Activated CD8-positive, alpha-beta T cell treated with anti-CD3 and anti-CD28 coated beads, Interleukin-2, amount 10 ng/mL, durations not matched to agents 7 days and 5 days (primary cell): ENCODE results near the gene SCAF1. TPM values are rescaled to one million over a fixed set of nuclear protein-coding genes. Genes with fewer than 3 reads are reported as not detected.

ENCODE experiments used
- microRNA-seq: library from miRNA; unstranded; fragments of <30 nt; microRNA quantifications from one replicate; pipeline ENCODE4 v1.2.0, GENCODE V29; 2022
- total RNA-seq, 2 experiments: library from RNA; stranded (reverse); gene quantifications; one replicate each; pipeline ENCODE4 v1.2.3, GENCODE V29; 2021

The SCAF1 gene
- total RNA-seq, 2 experiments from 2014 or later, result 61.0 to 64.1 TPM

Small RNA genes lying within 50 kb of the gene (microRNA-seq; reads per million reads assigned to microRNA genes)
- gene MIR5088, result not detected

Other genes with a start within 250 kb of the SCAF1 start
- gene PTH2, start 218.8 kb upstream of the SCAF1 start, total RNA-seq, result not detected
- not detected for gene GFY, start 216.8 kb upstream of the SCAF1 start, total RNA-seq
- gene SLC17A7, start 200.7 kb upstream of the SCAF1 start, total RNA-seq, result under 1 TPM in 1 of 2 experiments, not detected in 1; 0.16 TPM
- gene PIH1D1, start 190.4 kb upstream of the SCAF1 start, total RNA-seq, result 100 to 1,000 TPM; 128 to 129 TPM
- gene ALDH16A1, start 189.0 kb upstream of the SCAF1 start, total RNA-seq, result 10 to 100 TPM; 36.6 to 37.5 TPM
- 100 to 1,000 TPM; 280 to 297 TPM for gene FLT3LG, start 168.0 kb upstream of the SCAF1 start, total RNA-seq
- gene RPL13A, start 154.6 kb upstream of the SCAF1 start, total RNA-seq, result 1,000 to 10,000 TPM; 1,992 to 2,019 TPM
- 1,000 to 10,000 TPM; 2,117 to 2,361 TPM for gene RPS11, start 145.8 kb upstream of the SCAF1 start, total RNA-seq
- gene FCGRT, start 129.5 kb upstream of the SCAF1 start, total RNA-seq, result 1 to 10 TPM; 7.5 to 8.4 TPM
- gene RCN3, start 114.2 kb upstream of the SCAF1 start, total RNA-seq, result 1 to 10 TPM; 1.9 to 2.8 TPM
- gene NOSIP, start 61.7 kb upstream of the SCAF1 start, total RNA-seq, result 100 to 1,000 TPM; 147 to 159 TPM
- 1 to 10 TPM; 1.5 to 1.9 TPM for gene PRRG2, start 60.9 kb upstream of the SCAF1 start, total RNA-seq
- gene PRR12, start 51.0 kb upstream of the SCAF1 start, total RNA-seq, result 10 to 100 TPM; 39.4 to 39.9 TPM
- 1 to 10 TPM; 8.1 to 8.4 TPM for gene RRAS, start 2.1 kb upstream of the SCAF1 start, total RNA-seq
- 100 to 1,000 TPM; 133 to 137 TPM for gene IRF3, start 23.6 kb downstream of the SCAF1 start, total RNA-seq
- gene BCL2L12, start 23.7 kb downstream of the SCAF1 start, total RNA-seq, result 10 to 100 TPM; 84.7 to 87.7 TPM
- 100 to 1,000 TPM; 160 to 169 TPM for gene PRMT1, start 35.1 kb downstream of the SCAF1 start, total RNA-seq
- 1 to 10 TPM; 4.4 to 4.5 TPM for gene ADM5, start 47.4 kb downstream of the SCAF1 start, total RNA-seq
- gene CPT1C, start 48.9 kb downstream of the SCAF1 start, total RNA-seq, result under 1 TPM; 0.52 to 0.82 TPM
- gene TSKS, start 121.1 kb downstream of the SCAF1 start, total RNA-seq, result 1 to 10 TPM; 1.1 to 1.5 TPM
- gene AP2A1, start 124.8 kb downstream of the SCAF1 start, total RNA-seq, result 10 to 100 TPM; 88.1 to 96.4 TPM
- gene FUZ, start 171.1 kb downstream of the SCAF1 start, total RNA-seq, result 10 to 100 TPM; 23.1 to 24.2 TPM
- gene MED25, start 176.1 kb downstream of the SCAF1 start, total RNA-seq, result 10 to 100 TPM; 59.9 to 62.2 TPM
- 10 to 100 TPM; 78.8 to 94.3 TPM for gene PTOV1, start 208.9 kb downstream of the SCAF1 start, total RNA-seq
- gene PNKP, start 225.4 kb downstream of the SCAF1 start, total RNA-seq, result 100 to 1,000 TPM; 113 to 120 TPM
- 10 to 100 TPM; 15.6 to 16.4 TPM for gene AKT1S1, start 235.1 kb downstream of the SCAF1 start, total RNA-seq
- 10 to 100 TPM; 28.6 to 30.8 TPM for gene TBC1D17, start 235.5 kb downstream of the SCAF1 start, total RNA-seq